ENCODE results near the gene STX3.

DNA sequence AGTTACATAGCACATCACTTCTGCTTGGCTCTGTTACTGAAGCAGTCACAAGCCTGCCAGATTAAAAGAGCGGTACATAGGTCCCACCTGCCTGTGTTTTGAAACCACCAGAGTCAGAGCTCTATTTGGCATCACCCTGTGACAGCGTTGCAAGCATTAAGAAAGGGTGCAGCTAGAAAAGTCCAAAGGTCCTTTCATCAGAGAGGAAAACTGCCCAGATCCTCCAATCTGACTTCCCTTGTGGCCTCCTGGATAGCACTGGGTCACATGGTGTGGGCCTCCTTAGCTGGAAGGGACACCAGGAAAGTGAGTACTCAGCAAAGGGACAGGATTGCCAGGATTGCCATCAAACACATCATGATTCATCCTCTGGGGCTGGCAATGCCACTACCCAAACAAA is 22.9 kb downstream of the STX3 start:
- TF ChIP-seq TAF1 (IDR thresholded peaks at IDR 0.05; ENCODE audit: low read depth, low read length) = no peak
- no peak for TF ChIP-seq POLR2A (IDR thresholded peaks at IDR 0.05; ENCODE audit: control extremely low read depth in 1 of 2, low read depth in 2 of 2, low read length in 2 of 2)
- TF ChIP-seq EZH2 (IDR thresholded peaks at IDR 0.05; ENCODE audit: low read depth, low read length, severe bottlenecking) = no peak

Data from H1 (cell line).